Measurements from ENCODE around the gene SEMA3A.
A peak's percentile ranks its signal among the peaks of the same experiment; 100 is the strongest.
"Not testable (repeated sequence)": the region's sequence is repeated elsewhere in the genome, so short reads cannot be mapped to it uniquely, and the experiment has no call there.

The SEMA3A gene

DNA sequence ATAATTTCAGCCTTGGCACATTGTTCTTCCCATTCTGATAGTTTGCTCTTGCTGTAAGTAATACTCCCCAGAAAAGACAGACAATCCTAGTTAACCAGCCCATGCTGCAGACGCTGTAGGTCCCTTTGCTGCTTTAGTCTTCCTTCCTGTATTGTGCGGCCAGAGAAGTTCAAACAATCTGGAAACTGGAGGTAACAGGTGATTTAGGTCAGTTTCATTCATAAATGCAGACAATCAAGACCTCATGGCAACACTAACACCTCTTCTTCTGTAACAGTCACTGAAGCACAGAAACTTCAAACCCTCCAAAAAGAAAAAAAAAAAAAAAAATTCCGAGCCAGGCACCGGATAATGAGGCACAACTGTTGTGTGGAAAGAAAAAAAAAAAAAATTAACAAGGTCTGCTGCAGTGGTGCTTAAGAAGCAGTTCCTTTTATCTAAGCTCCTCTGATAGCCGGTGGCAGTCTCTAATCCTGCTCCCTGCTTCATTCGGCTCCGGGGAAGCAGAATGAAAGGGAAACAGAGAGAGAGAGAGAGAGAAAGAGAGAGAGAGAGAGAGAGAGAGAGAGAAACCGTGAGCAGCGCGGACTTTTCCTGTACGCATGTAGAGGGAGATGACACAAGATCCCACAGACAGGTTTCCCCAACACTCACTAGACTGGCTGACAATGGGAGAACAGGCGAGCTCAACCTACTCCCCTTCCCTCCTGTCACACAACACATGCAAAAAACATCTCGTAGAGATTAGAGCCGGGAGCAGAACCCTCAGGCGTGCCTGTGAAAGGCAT is at the start of gene SEMA3A:
Gene SEMA3A, minus strand, starts transcription at position 306 of the 788 bp plus-strand sequence. Its CDS starts 203 bp downstream, at position 103.
- DNase-seq = peak; percentile 8

DNA sequence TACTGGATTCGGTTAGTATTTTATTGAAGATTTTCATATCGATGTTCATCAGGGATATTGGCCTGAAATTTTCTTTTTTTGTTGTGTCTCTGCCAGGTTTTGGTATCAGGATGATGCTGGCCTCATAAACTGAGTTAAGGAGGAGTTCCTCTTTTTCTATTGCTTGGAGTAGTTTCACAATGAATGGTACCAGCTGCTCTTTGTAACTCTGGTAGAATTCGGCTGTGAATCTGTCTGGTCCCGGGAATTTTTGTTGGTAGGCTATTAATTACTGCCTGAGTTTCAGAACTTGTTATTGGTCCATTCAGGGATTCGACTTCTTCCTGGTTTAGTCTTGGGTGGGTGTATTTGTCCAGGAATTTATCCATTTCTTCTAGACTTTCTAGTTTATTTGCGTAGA is 48.4 kb upstream of the SEMA3A start:
- DNase-seq = not testable (repeated sequence)

DNA sequence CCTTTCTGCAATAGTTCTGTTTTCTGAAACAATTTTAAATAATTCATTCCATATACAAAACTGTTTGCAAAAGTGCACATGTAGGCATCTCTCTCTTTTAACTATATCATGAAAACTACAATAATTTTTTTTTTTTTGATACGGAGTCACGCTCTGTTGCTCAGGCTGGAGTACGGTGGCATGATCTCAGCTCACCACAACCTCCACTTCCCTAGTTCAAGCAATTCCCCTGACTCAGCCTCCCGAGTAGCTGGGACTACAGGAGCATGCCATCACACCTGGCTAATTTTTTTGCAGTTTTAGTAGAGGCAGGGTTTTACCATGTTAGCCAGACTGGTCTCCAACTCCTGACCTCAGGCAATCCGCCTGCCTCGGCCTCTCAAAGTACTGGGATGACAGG is 44.0 kb upstream of the SEMA3A start:
- DNase-seq = no peak

DNA sequence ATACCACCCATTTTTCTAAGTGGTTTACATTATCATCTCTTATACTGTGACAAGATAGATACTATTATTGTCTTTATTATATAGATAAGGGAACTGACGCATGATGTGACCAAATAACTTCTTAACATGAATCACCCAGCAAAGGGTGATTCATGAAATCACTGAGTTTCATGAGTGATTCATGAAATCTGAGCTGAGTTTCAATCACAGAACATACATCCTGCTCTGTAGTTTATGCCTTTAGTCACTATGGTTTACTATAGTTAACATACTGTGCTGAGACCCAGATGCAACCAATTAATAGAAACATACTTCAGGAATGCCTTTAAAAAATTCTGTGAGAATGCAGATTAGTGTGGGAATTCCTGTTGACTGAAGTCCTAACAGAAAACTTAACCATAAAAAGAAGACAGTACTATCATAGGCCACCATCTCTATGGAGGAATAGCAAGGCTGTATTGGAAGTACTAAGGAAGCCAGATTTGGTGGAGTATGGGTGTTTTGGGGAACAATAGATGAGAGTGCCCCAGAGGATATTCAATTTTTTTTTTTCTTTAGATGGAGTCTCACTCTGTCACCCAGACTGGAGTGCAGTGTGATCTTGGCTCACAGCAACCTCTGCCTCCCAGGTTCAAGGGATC is 43.1 kb upstream of the SEMA3A start:
- no peak for DNase-seq

DNA sequence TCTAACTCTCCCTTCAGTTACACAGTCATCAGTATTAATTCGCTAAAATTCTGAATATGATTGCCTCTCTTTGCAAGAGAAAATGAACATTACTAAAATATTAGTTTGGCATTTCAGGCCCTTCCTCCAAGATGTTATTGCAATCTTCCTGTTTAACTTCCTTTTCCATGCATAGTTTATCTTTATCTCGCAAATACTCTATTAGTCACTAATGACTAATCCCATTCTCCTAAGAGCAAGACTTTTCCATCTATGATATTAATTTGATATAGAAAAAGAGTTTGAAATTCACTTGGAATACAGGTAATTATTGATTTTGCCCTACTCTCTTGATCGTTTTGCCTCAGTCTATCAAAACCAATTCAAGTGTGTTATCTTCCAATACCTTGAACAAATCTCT is 41.8 kb upstream of the SEMA3A start:
- DNase-seq = no peak

DNA sequence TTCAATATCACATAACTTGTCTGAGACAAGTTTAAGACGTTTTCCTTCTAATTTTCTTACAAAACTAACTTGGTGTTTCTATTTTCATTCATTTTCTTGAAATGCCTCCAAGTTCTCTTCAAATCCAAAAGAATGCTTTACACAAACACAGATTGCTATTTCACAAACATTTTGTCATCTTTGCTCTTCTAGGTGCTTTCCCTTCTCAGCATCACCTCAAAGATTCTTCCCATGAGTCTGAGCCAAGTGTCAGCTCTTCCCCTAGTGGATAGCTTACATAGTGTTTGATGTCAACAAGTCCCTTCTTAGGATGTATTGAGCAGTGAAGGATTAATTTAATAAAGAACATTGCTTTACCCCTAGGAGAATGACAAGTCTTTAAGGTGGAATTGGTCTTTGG is 38.1 kb upstream of the SEMA3A start:
- no peak for DNase-seq

DNA sequence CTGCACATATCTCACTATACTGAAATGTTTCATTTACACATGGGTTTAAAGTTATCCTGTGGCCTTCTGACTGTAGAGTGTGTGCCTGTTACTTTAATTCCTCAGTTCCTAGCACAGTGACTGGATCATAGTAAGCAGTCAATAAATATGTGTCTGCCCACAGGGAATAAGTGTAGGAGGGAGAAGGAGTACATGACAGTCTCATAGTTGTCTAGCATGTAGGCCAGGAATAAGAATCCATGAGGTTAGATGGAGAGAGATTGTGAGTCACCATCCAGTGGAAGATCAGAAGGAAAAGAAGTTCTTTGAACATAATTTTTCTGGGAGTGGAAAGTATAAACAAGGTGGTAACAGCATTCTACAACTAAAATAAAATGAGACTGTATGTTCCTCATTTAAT is 36.6 kb upstream of the SEMA3A start:
- DNase-seq = no peak

DNA sequence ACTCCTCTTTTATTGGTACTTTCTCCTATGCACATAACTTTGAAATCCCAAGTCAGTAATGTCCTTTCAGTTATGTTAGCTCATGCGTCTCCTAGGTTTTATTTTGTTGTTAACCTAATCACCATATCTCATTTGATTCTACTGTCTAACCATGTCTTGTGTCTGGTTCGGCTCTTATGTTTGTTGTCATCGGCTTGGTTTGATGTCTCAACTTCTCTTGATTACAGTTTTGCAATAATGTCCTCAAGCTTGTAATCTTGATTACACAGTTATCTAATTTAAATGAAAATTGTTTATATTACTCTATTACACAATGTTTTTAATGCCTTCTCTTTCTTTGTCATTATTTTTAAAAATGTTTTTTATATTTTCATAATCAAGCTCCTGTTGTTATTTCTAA is 35.9 kb upstream of the SEMA3A start:
- no peak for DNase-seq

DNA sequence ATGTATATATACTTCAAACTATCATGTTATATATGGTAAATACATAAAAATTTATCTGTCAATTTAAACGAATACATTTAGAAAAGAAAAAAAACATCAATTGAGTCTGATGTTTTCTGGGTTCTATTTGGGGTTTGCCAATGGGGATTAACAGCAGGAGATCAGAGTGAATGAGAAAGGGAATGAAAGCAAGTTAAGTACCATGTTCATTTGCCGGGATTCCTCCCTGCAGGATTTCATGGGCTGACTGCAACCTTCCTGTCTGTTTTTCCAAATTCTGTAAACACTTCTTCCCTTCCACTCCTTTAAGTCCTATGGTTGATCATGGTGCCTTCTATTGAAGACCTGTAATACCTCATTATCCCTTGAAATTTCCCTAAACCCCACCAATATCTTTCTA is 33.9 kb upstream of the SEMA3A start:
- no peak for DNase-seq

DNA sequence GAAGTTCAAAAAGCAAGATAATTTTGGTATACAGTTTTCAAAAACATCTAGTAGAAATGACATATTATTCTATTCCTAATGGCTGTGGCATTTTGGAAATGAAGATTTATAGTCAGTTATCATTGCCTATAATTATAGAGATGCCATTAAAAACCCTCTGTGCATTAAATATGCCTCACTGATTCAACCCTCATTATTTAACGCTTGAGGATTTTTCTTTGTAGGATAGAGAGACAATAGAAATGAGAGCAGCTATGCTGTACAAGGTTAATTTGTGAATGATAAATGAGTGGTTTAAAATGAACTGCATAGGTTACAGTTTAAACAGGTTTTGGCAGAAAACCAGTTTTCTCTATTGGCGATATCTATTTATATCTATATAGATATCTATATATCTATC is 32.2 kb upstream of the SEMA3A start:
- no peak for DNase-seq

DNA sequence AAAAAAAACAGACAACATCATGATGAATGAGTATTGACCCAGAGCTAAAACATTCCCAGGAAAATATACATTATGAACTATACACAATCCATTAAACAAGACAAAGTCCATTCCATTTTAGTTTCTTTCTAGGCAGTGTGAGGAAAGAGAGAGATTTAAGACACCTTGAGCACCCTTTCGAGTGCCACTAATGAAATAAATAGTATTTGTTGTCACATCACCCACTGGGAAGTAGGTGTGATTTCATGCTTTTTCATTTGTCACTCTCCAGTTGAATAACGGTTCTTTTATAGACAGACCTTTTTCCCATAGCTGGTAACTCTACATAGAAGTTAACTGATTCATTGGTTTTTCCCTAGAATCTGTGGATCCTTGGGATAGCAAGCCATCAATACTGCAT is 29.9 kb upstream of the SEMA3A start:
- no peak for DNase-seq

DNA sequence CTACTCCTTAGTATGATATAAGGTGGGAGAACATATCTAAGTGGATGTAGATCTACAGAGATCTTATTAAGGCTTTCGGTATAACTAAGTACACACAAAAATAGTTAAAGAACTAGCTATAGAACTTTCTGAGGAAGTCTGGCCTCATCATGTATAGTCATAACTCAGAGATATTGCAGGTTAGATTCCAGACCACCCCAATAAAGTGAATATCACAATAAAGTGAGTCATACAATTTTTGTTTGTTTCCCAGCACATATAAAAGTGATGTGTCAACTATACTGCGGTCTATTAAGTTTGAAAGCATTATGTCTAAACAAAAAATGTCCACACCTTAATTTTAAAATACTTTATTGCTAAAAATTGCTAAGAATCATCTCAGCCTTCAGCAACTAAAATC is 24.7 kb upstream of the SEMA3A start:
- DNase-seq = no peak

DNA sequence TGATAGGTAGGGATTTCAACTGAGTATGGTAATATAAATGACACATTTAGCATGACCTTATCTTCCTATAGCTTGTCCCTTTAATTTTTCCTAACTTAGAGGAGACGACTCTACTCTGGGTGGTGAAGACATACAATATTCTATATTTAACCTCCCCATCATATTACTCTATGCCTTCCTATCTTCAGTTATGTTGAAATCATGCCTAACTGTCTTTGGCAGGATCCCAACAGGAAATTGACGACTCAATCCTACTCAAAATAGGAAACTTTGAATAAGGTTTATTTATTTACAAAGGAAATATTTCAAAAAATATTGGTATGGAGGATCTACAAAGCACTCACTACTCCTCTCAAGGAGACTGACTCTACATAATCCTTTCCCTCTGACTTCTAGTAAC is 24.1 kb upstream of the SEMA3A start:
- DNase-seq = peak; percentile 7

DNA sequence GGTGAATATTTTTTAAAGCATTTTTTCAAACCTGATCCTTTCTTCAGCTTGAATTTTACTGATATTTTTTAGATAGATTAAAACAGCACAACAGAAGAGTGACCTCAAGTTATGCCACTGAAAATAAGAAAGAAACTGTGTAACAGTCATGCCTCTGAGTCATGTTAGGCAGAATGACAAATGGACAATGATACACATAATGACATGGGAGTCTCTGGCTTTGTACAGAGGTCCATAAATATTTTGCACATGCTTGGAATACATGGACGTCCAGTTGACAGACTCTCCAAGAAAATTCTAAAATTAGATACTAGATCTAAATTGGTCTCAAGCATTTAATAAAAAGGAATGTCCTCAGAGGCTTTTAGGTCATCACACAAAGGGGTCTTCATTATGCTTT is 21.9 kb upstream of the SEMA3A start:
- DNase-seq = no peak

DNA sequence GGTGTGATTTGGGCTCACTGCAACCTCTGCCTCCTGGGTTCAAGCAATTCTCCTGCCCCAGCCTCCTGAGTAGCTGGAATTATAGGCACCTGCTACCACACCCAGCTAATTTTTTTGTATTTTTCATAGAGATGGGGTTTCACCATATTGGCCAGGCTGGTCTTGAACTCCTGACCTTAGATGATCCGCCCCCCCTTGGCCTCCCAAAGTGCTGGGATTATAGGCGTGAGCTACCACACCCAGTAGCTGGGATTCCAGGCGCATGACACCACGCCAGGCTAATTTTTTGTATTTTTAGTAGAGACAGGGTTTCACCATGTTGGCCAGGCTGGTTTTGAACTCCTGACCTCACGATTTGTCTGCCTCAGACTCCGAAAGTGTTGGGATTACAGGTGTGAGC is 20.2 kb upstream of the SEMA3A start:
- not testable (repeated sequence) for DNase-seq

DNA sequence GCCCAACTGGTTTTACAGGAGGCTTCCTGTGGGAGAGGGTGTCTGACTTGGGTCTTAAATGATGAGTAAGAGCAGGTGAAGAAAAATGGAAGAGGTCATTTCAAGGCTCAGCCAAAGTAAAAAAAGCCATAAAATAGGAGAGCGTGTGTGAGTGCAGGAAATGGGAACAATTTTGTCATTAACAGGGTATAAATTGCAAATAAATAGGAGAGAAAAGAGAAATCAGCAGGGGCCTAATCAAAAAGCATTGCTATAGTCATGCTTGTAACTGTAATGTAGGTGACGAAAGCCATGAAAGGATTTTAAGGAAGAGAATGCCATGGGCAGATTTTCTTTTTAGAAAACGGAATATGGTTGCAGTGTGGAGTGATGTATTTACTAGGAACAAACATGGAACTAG is 15.7 kb upstream of the SEMA3A start:
- no peak for DNase-seq

DNA sequence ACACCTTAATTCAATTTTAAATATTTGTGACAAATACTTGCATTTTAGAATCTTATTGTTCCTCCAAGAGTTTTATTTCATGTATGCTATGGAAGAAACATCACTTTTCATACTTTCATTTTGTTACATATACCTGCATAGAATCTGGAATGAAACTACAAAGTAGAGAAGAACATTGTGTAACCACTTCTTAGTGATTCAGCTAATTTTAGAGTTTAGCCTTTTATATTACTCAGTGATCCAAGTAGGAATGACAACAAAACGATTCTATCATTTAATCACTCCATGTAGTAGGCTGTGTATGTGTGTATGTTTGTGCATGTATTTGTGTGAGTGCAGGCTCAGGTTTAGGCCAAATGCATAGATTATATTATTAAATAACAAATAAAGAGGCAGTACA is 14.4 kb upstream of the SEMA3A start:
- DNase-seq = no peak

DNA sequence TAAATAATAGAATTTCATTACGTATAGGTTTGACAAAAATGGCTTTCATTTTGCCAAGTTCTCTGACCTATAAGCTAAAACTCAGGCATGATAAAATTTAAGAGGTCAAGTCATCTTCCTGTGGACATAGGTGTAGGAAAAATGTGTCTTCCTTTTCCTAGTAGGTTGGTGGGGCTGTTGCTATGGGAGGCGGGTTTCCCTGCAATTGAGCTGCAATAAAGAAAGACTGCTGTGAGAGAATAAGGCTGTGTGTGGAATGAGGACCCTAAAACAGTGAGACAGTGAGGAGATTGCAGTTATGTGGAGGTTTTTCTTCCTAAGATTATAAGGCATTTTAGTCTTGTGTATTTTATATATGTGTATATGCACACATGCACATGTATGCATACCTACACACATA is 13.0 kb upstream of the SEMA3A start:
- DNase-seq = no peak

DNA sequence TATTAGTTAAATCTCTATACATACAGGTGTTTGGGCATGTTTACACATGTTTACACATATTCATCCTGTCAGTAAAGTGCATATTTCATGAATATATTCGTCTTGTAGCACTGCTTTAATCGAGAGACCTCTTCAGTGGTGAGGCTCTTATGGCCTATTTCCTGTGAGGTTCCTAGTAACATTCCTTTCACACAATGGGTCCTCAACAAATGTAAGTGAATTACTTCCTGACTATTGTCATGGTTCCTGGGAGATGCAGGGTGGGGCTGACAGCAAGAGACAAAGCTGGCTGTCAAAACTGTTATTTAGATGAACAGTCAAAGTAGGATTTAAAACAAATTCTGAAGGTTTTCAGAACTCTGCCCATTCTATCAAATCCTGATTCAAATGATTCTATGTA is 12.4 kb upstream of the SEMA3A start:
- DNase-seq = no peak

DNA sequence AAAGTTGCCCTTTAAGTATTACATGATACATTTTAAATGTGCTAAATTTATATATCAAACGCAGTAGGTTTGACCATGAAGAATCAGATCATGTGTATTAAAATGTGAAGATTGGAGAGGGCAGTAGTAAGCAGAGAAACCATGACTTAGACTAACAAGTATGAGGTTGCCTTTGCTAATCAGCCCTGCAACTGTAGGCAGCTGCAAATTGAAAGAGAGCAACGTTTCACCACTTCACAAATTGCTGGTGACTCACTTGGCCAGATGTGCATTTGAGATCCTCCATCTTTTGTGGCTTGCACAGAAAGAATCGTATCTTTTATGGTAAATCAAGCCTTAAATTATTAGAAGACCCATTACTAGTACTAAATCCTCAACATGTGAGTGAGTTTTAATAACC is 10.1 kb upstream of the SEMA3A start:
- DNase-seq = no peak

DNA sequence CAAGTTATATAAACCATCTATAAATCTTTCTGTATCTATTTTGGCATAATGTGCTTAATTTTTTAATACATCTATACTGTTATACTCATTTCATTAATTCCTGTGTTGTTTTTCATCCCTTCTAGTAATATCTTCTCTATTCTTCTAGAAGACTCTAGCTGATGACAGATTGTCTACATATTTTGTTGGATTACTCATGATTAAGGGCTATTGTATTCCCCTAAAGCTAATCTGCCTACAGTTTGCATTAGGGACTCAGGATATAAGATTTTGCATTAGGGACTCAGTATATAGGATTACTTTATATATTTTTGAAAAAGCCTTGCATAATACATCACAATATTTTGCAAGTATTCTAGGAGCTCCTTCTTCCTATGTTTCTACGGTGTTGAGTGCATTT is 8.3 kb upstream of the SEMA3A start:
- no peak for DNase-seq

DNA sequence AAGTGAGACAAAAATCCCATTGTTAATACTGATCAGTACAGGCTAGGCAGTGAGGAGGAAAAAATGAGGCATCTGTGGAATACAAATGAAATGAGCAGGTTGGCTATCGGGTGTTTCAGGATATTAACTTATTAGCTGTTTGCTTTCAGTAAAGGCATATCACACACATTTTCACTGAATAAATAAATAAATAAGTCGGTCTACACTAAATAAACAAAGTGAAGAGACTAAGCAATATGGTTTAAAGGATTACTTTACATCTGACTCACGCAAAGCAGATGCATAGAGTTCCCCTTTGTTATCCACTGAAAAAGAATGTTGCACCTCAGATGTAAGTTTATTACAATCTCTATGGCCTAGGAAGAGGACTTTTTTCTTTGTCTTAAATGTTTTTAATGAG is 6.3 kb upstream of the SEMA3A start:
- no peak for DNase-seq

DNA sequence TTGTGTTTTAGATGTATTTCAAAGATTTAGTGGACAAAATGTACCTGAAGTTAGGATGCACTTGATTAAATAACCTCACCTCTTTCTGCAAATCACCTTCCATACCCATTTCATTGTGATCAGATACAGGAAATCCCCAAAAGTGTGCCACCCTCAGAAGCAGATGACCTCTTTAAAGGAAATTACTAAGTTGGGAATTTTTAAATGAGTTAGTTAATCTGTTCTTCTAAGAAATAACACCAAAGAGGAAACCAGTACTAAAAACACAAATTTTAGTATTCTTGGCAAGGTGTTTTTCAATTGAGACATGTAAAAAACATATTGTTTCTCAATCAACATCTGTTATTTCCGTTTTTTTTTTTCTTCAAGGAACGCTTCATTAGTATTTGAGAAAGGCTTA is 4.6 kb upstream of the SEMA3A start:
- no peak for DNase-seq

DNA sequence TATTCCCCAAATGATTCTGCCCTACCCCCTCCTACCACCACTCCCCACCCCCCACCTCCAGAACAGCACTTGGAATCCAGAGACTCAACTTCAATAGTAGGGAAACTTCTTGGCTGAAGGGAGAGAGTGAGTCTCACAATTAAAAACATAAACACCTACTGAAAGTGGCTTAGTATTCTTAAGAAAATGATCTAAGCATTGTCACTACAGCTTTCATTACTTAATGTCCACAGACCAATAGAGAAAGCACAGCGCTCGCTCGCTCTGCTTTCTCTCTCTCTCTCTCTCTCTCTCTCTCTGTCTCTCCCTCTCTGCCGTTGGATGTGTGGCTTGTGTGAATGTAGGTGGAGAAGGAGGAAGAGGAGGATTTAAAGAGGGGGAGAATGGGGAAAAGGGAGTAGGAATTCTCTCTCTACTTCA is 1.5 kb upstream of the SEMA3A start:
- no peak for DNase-seq
